Keratinocyte (primary cell): Measurements from ENCODE around the gene DHX34.

Experiments used
- CTCF ChIP-seq, 3 experiments: IDR thresholded peaks in 1 of 3; conservative IDR thresholded peaks in 1 of 3; optimal IDR thresholded peaks in 1 of 3; 2 replicates in 2 of 3; 3 replicates in 1 of 3; pipeline versions ENCODE3 to v1.5.1; 2011; ENCODE audit warnings: low read length in 3 of 3, mild to moderate bottlenecking in 3 of 3, moderate library complexity in 2 of 3, control low read depth in 1 of 3, inconsistent platforms in 1 of 3; ENCODE audit not compliant: insufficient read depth in 2 of 3; ENCODE audit errors: extremely low read depth in 1 of 3
- EZH2 ChIP-seq: IDR thresholded peaks from one replicate; pipeline ENCODE4 v1.6.1; 2012; ENCODE audit warnings: inconsistent platforms, mild to moderate bottlenecking, low read length, moderate library complexity

GRCh38 chr19:47372603-47373002, 23.5 kb downstream of the DHX34 start:
- TF ChIP-seq CTCF (optimal IDR thresholded peaks at IDR 0.05 in 1 of 3, IDR thresholded peaks at IDR 0.05 in 1 of 3, conservative IDR thresholded peaks at IDR 0.05 in 1 of 3; ENCODE audit: extremely low read depth in 1 of 3, insufficient read depth in 2 of 3, low read length in 3 of 3) (no peak), EZH2 (no peak)
